HG03460 (cell line): Measurements from ENCODE around the gene SGMS1.

Source experiments
- ATAC-seq: cut with Tn5 transposase; IDR thresholded peaks from one replicate; pipeline ENCODE4 v1.9.1; 2021; ENCODE audit not compliant: unreplicated experiment

The SGMS1 gene

DNA sequence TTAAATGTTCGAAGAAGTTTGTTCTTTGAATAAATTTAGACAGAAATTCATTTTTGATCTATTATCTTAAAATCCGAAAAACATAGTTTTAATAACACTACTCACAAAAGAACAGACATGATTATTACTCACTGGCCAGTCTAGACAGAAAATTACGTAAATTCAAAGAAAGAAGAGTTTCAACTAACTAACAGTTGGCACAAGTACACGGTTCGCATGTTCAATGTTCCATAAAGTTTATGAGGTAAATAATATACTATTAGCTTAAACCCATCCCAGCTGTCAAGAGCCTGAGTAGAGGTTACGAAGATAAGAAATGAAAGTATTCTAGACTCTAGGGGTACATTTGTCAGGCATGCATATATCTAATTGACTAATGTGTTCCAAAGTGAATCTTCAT is 220.7 kb downstream of the SGMS1 start:
- no peak for ATAC-seq

GRCh38 chr10:50402466-50402865 is 221.3 kb downstream of the SGMS1 start:
- no peak for ATAC-seq

DNA sequence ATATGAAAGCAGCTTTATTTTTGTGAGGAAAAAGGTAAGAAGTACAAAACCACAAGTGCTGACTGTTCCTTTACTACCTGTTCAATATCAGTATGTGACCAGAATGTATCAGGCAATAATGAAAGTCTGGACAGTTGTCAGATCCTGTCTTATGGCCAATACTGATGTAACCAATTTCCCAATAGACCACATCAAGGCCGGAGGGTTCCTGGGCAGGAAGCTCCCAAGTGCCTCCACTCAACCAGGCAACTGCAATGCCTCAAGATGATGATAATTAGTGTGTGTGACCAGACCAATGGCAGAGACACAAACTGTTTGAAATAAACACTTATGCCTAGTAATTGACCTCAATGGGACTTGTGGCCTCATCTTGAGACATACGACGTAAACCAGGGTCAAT is 223.1 kb downstream of the SGMS1 start:
- ATAC-seq, result no peak

- no peak for ATAC-seq
Measured at GRCh38 chr10:50398823-50399222, 224.9 kb downstream of the SGMS1 start.

DNA sequence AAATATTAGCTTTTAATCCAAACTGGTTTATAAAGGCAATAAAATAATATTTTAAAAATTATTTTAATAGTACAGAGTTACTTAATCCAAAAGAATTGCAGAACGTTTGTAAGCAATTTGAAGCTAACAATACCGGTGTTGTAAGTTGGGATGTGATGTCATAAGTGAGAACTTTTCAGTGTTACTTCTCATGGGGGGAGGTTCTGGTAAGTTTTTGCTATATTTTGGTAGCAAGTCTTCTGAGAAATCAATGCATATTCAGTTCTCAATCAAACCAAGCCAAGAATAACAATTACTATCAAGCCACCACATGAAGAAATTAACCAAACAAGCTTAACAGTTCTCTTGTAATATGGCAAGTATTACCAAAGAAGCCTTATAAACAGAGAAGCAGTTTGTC is 225.4 kb downstream of the SGMS1 start:
- ATAC-seq, result no peak

DNA sequence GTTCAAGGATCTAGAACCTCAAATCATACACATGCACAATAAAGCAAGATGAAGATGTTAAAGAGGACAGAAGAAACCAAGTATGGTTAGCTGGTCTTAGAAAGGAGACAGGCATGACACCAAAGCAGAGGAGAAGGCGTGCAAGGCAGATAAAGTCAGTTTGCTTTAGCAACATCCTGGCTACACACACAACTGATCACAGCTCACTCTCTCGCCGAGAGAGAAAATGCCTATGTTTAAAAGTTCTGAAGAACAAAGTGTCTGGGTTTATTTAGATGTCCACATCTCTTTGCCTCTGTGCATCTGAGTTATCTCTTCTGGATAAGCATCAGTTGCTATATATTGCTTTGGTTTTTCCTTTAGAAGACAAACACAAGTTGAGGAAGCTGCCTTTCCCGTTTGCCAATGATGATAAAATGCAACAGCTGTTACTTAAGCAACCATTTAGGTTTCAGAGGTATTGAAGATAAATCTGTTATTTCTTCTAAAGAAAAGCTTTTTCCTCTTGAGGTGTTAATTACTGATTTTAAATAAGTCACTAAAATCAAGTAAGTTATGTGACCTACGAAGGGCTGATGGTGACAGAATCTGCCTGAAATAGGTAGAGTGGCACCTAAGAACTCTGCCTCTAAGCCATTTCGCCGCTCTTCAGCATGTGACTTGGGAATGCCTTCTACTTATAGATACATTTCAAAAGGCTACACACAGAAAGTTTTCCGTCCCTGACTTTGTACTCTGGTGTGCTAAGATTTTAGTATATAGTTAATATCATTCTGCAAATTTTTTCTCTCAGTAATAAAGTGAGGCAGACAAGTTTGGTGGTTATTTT is 226.2 kb downstream of the SGMS1 start:
- no peak for ATAC-seq

DNA sequence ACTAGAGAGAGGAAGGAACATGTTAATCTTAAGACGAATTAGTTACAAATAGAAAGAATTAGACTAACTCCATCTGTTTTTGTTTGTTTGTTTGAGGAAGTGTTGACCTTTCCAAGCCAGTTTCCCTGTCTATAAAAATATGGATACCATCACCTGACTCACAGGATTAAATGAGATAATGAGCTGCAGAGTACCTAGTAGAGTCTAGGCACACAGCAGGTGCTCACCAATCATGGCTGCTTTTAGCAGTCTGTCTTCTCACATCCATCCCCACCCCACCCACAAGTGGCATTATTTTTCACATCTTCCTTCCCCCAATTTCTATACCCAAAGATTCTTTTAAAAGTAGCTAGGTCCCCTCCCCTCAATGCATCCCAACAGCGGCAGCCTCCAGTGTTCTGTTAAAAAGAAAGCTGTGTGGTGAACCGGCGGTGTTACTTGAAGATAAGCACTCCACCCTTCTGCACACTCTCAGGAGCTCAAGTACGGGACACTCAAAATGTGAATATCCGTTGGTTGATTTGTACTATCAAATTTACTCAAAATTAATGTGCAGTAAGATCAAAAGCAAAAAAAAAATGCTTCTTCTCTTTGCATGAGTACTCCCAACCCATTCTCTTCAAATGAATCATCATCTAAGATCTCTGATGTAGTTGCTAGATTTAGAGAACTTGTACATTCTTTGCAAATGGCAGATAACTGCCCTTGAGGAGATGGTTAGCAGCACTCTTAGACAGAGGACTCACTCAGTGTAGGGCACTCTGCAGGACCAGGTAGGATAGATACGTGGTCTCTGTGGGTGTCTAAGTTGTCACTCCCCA is 227.1 kb downstream of the SGMS1 start:
- ATAC-seq, result no peak

DNA sequence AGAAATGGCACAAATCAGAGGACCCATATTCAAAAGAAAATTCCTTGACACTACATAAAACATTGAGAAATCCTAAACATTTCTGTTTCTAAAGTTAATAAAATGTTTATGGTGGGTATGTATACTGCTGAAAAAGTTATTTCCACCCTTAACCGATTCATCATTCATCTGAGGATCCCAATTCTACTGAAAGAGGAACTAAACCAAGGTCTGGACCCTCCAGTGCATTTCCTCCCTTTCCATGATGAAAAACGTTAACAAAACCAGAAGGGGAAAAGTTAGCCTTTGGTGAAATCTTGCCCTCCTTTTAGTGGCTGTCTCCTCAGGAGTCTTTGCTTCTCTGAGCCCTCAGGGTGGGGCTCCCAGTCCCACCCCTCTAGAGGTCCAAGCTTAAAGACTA is 227.9 kb downstream of the SGMS1 start:
- no peak for ATAC-seq

DNA sequence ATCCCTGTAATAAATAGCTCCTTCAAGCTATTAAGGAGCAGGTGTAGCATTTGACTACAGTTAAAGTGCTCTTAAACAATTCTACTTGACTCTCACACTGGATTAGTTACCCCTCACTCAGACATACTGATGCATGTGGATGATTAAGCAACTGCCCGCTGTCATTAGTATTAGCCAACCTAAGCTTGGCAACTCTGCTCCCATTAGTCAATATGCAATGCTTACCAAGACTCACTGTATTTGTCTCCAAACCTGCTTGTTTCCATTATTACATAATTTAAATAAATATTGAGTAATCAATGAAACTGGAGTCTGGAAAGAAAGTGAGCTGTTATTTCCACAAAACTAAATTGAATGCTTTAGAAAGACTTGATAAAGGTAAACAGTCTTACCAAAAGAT is 228.5 kb downstream of the SGMS1 start:
- ATAC-seq, result no peak

GRCh38 chr10:50394832-50395231 is 228.9 kb downstream of the SGMS1 start:
- no peak for ATAC-seq

- no peak for ATAC-seq
Measured at GRCh38 chr10:50393784-50394467, 229.8 kb downstream of the SGMS1 start.

DNA sequence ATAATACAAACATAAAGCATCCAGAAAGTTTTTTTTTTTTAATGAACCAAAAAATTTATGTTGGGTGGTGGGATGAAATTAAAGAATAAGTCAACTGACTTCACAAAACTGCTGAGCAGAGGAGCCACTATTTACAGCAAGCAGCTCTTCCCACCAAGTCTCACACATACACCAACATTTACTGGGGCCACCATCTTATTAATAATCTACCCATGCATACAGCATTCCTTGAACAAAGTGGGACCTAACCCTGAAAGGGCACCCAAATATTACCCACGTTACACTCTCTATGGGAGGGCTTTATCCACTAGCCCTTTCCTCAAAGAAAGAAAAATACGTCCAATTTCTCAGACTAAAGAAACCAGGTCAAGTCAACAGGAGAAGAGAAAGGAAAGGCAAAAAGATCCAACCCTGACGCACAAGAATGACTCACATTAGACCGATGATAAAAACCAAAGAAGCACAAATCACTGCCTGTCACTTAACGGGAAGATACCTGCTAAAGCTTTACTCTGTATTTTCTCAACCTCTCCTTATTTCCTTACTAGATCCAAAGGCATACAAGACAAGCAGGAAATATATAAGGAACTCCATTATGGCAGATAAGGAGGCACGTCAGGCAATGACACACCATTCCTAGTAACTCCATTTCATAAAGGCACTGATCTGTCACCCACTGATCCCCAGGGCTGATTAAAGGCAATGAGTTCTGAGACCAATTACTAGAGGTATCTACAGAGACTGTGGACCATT is 230.6 kb downstream of the SGMS1 start:
- no peak for ATAC-seq

- ATAC-seq, result no peak
Measured at GRCh38 chr10:50392426-50392825, 231.3 kb downstream of the SGMS1 start.

DNA sequence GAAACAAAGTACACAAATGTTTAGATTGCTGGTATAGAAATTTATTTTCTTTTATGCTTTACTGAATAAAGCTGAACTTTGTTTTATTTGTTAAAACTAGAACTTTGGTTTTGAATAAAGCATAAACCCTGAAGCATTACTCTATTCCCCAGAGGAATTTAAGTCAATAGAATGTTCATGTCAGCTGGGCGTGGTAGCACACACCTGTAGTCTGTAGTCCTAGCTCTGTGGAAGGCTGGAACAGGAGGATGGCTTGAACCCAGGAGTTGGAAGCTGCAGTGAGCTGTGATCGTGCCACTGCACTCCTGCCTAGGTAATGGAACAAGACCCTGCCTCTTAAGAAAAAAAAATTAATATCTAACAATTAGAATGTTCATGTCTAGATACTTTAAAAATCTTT is 233.5 kb downstream of the SGMS1 start:
- ATAC-seq, result no peak

DNA sequence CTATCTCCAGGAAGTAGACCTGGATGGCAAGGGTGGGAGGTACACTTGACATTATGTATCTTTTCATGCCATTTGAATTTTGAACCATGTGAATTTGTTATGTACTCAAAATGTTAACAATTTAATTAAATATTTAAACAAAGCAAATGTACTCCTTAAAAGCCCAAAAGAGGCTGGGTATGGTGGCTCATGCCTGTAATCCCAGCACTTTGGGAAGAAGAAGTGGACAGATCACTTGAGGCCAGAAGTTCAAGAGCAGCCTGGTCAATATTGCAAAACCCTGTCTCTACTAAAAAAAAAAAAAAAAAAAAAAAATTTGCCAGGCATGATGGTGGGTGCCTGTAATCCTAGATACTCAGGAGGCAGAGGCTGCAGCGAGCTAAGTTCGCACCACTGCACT is 235.6 kb downstream of the SGMS1 start:
- ATAC-seq, result no peak

DNA sequence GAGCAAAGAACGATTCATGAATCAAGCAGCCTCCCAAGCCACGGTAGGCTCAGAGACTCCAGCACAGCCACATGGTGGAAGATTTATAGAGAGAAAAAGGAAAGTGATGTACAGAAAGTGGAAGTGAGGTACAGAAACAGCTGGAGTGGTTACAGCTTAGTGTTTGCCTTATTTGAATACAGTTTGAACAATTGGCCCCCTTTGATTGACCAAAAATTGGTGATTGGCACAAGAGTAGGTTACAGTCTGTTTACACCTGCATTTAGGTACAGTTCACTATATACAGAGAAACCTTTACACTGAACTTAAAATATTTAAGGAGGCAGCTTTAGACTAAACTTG is 236.1 kb downstream of the SGMS1 start:
- peak; percentile 64 for ATAC-seq

GRCh38 chr10:50387007-50387731 is 236.6 kb downstream of the SGMS1 start:
- ATAC-seq, result no peak

DNA sequence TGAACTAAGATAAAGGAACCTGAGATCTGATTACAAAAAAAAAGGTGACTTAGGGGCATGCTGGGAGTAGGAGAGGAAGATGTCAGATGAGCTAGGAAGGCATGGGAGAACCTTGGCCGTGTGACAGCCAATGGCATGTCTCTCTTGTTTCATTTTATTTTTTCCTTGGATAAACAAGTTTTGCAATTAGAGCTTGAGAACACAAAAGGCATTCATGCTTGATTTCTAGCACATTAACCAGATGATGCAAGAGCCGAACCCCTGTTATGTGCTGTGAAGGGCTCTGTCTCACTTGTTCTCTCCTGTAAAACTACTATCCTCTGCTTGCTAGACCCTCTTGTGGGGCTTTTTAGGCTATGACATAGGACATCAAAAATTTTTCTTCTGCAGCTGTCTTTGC is 238.1 kb downstream of the SGMS1 start:
- no peak for ATAC-seq

GRCh38 chr10:50384898-50385297 is 238.9 kb downstream of the SGMS1 start:
- no peak for ATAC-seq

GRCh38 chr10:50384238-50384637 is 239.5 kb downstream of the SGMS1 start:
- ATAC-seq, result no peak
